ENCODE measurements around the gene IL22RA1.

IL22RA1 gene, protein sequence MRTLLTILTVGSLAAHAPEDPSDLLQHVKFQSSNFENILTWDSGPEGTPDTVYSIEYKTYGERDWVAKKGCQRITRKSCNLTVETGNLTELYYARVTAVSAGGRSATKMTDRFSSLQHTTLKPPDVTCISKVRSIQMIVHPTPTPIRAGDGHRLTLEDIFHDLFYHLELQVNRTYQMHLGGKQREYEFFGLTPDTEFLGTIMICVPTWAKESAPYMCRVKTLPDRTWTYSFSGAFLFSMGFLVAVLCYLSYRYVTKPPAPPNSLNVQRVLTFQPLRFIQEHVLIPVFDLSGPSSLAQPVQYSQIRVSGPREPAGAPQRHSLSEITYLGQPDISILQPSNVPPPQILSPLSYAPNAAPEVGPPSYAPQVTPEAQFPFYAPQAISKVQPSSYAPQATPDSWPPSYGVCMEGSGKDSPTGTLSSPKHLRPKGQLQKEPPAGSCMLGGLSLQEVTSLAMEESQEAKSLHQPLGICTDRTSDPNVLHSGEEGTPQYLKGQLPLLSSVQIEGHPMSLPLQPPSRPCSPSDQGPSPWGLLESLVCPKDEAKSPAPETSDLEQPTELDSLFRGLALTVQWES

DNA sequence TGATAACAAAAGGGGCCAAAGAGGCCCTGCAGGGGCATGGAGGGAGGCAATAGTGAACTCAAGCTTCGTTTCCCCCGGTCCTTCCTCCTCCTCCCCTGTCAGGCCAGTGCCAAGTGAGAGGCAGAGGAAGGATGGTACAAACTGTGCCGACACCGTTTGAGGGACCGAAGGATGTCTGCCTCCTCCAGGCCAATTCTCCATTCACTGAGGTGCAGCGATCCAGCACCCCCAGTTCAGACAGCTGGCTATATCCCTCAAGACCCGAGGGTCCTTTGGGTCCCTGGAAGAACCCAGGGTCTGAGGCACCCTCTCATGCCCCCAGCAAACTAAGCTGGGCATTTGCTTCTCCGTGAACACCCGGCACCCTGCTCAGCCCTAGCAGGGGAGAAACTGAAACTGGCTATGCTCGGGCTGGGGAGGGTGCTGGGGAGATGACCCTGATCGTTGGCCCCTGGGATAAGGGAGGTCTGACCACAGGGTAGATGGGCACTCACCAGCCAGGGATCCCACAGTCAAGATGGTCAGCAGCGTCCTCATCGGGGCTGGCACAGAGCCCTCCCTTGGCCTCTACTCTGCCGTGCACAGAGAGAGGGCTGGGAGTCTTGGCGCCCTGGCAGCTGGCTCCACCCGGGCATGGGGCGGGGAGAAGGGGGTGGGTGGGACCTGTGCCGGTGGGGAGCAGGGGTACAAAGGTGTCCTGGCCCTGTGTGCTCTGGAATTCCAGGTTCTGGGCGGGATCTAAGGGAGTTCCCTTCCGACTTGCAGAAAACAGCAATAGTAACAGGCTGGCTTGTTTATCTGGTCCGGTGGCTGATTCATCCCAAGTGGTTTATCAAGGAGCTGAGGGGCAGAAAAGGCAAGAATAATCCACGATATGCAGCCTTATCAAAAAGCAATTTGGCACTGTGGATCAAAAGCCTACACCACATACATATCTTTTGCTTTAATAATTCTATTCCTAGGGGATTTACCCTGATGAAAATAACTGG is at the start of gene IL22RA1:
TSS of gene IL22RA1 (minus strand) at position 595 of the 989 bp plus-strand sequence. CDS start at position 537, 58 bp downstream.
- FAIRE-seq (no peak), DNase-seq (ENCODE audit: low spot score) (no peak)

DNA sequence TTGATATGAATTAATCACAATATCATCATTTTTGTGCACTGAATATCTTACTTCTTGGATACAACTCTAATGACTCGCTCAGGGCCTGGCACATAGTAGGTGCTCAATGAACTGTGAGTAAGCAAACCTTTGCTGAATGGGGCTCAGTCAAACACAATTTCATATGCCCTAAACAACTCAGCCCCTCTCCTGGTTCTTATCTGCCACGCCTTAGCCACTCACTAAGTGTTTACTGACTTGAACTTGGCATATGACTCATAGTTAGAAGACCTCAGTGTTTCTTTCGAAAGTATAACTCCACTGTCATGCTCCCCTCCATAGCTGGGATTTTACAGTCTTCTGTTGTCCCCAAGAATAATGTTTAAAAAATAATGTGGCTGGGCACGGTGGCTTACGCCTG is 48.9 kb upstream of the IL22RA1 start:
- FAIRE-seq = peak; percentile 80
- DNase-seq (ENCODE audit: low spot score) = peak; percentile 72

DNA sequence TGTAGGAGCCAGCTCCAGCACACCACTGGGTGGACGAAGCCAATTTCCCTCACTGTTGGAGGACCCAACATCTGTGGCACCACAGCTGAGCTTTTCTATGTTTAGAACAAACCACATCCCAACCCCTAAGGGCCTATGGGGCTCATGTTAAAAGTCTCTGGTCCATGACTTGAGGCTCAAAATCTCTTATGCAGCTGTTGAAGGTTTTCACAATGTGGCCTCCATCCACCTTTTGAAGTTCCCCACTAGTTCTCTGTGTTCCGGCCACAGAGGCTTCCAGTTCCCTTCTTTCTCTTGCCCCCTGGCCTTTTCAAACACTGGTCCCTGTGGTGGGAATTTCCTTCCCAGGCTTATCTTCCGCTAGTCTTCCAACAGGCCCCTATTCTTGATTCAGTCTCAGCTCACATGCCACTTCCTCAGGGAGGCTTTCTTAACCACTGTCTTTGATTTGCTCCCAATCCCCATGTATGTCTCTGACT is 48.1 kb upstream of the IL22RA1 start:
- no peak for FAIRE-seq
- no peak for DNase-seq (ENCODE audit: low spot score)

DNA sequence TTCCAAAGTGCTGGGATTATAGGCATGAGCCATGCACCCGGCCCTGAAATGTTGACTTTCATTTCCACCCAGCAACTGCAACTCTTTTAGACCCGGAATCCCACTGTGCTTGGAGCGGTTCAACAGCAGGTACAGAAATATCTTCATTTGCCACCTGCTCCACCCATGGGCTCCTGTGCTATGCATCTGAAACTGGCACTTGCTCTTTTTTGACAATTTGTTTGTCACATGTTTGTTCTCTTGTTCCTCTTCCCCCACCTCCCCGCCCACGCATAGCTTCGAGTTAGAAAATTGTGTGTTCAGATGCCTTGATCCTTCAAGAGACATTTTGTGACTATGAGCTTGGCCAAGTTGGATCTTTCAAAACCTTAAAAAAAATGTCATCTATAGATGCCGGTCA is 46.6 kb upstream of the IL22RA1 start:
- DNase-seq (ENCODE audit: low spot score) = no peak
- no peak for FAIRE-seq

DNA sequence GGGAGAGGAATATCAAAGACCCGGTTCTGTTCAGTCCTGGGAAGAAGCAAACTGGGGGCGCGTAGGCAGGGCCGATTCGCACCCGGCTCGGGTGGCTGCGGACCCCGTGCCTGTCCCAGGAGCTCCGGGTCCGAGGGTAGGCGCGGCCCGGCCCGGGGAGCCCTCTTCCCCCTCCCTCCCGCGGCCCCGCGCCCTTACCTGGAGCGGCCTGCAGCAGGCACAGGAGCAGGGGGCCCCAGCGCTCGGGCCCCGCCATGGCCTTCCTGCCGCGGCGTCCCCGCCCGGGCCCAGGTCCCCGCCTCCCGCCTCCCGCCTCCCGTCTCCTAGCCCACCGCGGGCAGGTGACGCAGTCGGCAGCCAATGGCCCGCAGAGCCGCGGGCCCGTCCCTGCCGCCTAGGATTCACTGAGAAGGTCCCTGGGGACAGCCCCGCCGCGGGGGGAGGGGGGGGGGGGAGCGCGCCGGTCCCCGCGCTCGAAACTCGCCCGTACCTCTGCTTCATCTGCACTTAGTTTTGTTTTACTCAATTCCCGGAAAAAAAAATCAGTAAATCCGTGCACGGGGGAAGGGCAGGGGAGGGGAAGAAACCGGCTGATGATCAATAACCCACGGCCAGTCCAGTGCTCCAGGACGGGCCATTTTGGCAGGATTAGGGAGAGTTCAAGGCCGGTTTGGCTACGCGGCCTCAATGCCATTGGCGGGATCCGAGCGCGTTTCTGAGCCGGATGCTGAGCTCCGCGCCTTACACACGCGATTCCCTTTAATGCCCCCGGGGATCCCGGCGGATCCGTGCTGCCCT is 44.3 kb upstream of the IL22RA1 start, which contains the start of gene IFNLR1:
TSS of gene IFNLR1 (minus strand) at position 297 of the 798 bp plus-strand sequence. CDS start at position 256, 41 bp downstream.
- FAIRE-seq (no peak), DNase-seq (ENCODE audit: low spot score) (peak; percentile 43)

DNA sequence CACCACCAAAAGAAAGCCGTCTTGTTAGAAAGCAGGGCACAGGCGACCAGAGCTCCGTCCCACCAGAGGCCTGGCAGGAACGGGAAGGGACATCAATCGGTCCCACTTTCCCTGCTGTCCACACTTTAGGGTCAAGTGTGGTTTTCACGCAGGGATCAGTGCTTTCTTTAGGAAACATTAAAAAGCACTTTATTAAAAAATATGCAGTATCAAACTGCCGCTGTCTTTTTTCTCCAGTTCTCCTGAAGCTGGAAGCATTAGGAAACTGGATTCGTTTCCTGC is 43.7 kb upstream of the IL22RA1 start:
- FAIRE-seq (no peak), DNase-seq (ENCODE audit: low spot score) (no peak)

DNA sequence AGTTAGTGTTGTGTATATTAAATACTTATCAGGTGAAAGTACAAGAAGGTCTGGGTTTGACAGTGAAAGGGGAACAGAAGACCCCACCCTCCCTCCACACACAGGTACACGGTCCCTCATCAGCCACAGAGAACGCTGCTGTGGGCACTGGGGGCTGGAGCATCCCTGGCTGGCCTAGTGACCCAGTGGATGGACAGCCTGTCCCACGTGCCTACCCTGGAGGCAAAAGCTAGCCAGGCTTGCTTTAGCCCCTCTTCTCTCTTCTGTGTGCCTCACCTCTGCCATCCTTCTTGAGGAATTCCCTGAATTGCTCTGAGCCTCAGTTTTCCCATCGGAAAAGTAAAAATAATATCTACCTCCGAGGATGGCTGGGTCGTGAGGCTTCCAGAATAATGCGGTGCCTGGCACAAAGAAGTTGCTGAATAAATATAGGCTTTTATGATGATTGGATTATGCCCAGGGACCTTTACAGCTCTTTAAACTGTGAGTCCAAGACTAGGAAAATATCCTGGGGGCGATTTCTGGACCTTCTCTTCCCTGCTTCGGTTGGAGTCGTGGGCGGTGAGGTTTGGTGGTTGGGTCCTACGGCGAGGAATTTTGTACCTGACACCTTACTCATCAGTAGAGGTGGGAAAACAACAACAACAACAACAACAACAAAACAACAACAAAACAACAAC is 43.2 kb upstream of the IL22RA1 start:
- no peak for DNase-seq (ENCODE audit: low spot score)
- no peak for FAIRE-seq

DNA sequence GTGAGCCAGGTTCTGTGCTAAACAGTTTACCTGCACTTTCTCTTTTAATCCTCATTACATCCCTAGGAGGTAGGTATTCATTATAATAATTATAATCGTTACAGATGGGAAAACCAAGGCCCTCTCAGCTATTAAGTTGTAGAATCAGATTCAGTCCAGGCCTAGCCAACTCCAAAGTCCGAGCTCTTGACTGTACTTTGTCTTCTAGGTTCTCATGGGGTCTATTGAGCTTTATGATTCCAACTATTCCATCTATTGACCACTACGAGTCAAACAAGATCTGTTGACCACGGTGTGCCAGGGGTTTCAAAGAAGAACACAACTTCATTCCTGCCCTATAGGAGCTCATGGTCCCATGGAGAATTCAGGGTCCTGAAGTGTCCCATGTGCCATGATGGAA is 42.1 kb upstream of the IL22RA1 start:
- FAIRE-seq (no peak), DNase-seq (ENCODE audit: low spot score) (no peak)

DNA sequence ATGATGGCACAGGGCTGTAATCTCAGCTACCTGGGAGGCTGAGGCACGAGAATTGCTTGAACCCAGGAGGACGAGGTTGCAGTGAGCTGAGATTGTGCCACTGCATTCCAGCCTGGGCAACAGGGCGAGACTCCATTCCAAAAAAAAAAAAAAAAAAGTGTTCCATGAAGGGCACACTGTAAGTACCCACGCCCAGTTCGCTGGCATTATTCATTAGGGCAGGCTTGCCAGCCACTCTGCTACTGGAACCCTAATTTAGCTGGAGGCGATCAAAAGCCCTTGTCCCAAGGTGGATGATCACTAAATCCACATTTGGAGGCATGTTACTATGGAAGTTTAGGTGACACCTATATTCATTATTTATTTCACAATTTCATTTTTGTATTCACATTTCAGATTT is 39.1 kb upstream of the IL22RA1 start:
- DNase-seq (ENCODE audit: low spot score) (no peak), FAIRE-seq (no peak)

DNA sequence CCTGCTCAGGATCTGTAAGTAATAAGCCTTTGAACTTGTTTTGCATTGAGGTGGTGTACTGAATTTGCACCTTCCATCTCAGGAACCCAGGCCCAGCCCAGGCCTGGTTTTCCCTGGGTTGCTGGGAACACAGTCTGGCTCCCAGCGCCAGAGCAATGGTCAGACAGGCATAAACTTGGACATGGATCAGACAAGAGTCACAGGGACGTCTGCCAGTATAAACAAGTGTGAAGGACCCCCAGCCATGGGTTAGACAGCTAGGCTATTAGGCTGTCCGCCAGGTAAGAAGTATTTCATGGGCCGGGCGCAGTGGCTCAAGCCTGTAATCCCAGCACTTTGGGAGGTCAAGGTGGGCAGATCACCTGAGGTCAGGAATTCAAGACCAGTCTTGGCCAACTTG is 38.7 kb upstream of the IL22RA1 start:
- DNase-seq (ENCODE audit: low spot score) = no peak
- no peak for FAIRE-seq

DNA sequence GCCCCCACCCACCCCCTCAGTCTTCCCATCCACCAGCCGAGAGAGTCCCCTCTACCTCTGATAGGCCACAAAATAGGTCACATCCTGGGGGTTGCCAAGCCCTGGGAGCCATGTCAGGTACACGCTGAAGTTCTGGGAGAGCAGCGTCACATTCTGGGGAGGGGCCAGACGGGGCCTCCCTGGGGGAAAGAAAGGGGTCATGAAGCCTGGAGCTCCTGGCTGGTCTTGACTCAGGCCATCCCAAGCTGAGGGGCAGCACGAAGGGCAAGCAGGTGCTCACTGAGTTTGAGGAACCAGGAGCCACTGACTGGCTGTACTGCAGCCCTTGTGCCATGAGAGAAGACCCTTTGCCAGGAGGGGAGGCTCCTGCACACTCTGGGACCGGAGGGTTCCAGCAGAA is 37.7 kb upstream of the IL22RA1 start:
- DNase-seq (ENCODE audit: low spot score) = no peak
- no peak for FAIRE-seq

DNA sequence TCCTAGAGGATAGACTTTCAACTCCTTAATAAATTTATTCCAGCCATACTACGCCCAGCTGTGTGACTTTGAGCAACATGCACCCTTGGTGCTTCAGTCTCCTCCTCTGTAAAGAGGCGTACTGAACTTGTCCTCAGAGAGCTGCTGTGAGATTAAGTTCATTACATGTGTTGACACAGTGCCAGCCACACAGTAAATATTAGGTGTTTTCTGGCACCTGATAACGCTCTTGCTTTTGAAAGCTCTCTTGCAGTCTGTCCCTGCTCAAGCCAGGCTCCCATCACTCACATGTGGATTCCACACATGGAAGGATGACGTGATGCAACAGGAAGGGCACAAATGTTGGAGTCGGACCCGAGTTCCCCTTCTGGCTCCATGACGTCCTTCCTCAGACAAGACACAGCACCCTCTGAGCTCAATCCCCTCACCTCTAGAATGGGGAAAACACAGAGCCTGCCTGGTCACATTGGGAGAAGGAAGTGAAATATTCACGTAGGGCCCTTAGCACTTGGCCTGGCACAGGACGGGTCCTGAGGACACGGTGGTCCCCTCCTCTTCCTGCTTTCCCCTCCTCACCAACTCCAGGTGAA is 36.4 kb upstream of the IL22RA1 start:
- FAIRE-seq (no peak), DNase-seq (ENCODE audit: low spot score) (no peak)

DNA sequence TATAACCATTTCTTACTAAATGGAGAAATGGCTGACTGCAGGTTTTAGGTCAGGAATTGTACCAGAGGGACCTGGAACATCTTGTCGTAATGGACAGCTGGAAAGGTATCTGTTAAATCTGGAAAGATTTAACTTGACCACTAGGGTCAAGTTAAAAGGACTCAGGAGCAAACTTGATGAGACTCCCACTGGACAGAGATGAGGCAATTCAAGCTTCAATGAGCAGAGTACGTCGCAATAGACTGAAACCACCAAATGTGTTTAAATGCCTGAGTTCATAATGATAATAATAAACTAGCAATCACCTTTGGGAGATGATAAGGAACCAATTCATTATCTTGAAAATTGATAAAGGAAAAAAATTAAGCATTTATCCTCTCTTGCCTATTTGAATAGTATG is 35.5 kb upstream of the IL22RA1 start:
- DNase-seq (ENCODE audit: low spot score) = no peak
- peak; percentile 8 for FAIRE-seq

DNA sequence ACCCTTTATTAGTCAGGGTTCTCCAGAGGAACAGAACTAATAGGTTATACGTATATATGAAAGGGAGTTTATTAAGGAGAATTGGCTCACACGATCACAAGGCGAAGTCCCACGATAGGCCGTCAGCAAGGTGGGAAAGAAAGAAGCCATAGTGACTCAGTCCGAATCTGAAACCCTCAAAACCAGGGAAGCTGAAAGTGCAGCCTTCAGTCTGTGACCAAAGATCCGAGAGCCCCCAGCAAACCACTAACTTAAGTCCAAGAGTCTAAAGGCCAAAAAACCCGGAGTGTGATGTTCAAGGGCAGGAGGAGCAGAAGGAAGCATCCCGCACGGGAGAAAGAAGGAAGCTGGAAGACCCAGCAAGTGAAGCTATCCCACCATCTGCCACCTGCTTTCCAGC is 34.2 kb upstream of the IL22RA1 start:
- DNase-seq (ENCODE audit: low spot score) = no peak
- FAIRE-seq = no peak

DNA sequence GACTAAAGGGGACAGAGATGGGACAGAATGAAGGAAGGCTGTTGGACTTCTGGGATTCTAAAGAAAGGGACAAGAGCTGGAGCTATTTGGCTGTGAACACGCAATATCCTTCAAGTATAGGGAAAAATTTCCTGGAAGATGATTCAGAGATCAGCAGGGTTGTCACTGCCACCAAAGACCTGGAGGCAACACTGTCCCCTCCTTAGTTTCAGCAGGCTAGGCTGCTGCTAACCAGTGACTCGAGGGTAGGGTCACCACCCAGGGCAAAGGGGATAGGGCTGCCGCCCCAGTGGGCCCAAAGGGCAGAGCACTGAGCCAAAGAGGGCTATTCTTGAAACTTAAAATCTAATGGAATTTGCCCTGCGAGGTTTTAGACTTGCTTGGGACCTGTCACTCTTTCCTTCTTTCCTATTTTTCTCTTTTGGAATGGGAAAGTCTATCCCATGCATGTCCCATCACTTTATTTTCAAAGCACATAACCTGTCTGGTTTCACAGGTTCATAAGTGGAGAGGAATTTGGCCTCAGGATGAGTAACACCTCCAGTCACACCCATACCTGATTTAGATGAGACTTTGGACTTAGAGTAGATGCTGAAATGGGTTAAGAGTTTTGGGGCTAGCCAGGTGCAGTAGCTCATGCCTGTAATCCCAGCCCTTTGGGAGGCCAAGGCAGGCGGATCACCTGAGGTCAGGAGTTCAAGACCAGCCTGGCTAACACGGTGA is 32.3 kb upstream of the IL22RA1 start:
- DNase-seq (ENCODE audit: low spot score) = no peak
- no peak for FAIRE-seq

DNA sequence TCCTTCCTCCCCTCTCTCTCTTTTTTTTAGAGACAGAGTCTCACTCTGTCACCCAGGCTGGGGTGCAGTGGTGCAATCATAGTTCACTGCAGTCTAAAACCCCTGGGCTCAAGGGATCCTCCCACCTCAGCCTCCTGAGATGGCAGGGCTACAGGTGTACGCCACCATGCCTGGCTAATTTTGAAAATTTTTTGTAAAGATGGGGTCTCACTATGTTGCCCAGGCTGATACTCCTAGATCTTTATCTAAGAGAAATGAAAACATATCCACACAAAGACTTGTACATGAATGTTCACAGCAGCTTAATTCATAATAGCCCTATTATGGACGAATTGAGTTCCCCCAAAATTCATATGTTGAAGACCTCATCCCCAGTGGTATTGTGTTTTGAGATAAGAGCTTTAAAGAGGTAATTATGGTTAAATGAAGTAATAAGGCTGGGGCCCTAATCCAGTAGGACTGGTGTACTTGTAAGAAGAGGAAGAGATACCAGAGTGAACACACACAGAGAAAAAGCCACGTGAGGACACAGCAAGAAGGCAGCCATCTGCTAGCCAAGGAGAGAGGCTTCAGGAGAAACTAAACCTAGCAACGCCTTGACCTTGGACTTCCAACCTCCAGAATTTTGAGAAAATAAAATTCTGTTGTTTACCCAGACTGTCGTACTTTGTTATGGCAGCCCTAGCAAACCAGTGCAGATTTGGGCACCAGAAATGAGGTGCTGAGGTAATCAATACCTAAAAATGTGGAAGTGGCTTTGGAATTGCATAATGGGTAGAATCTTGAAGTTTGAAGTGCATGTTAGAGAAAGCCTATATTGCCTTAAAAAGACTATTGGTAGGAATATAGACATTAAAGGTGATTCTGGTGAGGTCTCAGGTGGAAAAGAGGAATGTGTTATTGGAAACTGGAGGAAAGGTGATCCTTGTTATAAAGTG is 31.0 kb upstream of the IL22RA1 start:
- no peak for FAIRE-seq
- no peak for DNase-seq (ENCODE audit: low spot score)

DNA sequence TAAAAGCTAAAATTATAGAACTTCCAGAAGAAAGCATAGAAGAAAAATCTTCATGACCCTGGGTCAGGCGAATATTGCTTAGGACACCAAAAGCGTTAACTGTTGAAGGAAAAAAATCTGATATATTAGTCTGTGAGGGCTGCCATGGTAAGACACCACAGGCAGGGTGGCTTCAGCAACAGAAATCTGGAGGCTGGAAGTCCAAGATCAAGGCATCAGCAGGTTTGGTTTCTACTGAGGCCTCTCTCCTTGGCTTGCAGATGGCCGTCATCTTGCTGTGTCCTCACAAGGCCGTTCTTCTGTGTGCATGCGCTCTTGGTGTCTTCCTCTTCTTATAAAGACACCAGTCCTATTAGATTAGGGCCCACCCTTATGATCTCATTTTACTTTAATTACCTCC is 29.7 kb upstream of the IL22RA1 start:
- DNase-seq (ENCODE audit: low spot score) (no peak), FAIRE-seq (no peak)

DNA sequence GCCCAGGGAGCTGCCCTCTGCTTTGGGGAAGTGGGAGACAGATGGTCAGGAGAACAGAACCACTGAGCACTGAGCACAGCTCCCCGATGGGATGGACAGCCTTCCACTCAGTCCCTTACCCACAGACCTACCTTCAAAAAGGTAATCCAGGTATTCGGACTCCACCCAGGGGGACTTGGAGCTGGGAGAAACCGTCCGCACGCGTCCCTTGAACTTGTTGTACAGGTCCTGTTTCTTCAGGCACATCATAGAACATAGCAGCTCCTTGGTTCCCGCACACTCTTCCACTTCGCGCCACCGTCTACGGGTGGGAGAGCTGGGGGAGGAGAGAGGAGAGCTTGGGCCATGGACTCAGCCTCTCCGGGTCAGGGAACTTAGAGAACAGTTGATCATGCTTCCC is 26.3 kb upstream of the IL22RA1 start:
- DNase-seq (ENCODE audit: low spot score) (no peak), FAIRE-seq (no peak)
